C1 segment of cervical spinal cord (tissue), 14 donors: Measurements from ENCODE around the gene PLK2.

ENCODE experiments used
- DNase-seq, 14 donors: peaks; one replicate each; lab custom pipeline; 2025; lab: John Stamatoyannopoulos, UW

Gene PLK2

GRCh38 chr5:58460002-58460731, at the start of gene PLK2:
TSS of gene PLK2 (minus strand) at chr5:58460086. CDS start at chr5:58459959, 127 bp downstream.
- DNase-seq = peak; percentile 62 to 92 (median 88)

DNA sequence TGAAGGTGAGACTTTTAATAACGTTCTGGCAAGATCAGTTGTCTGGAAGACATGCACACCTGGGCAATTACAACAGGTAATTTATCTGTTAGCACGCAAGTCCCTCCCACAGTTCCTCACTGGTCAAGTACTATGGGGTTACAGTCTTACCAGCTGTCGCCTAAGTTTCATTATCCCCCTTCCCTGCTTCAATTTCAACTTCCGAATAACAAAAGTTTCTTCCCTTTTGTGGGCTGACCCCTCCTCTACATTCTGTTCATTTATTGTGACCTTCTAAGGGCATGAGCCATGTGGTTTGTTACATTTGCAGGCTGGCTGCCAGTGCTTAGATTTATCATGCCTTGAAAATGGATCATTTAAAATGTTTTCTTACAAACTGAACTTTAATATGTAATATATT, 47.8 kb upstream of the PLK2 start:
- DNase-seq = no peak

GRCh38 chr5:58505971-58506640, 46.2 kb upstream of the PLK2 start:
- no peak for DNase-seq

- DNase-seq = no peak
These were observed 45.6 kb upstream of the PLK2 start for GRCh38 chr5:58505502-58505901.

DNA sequence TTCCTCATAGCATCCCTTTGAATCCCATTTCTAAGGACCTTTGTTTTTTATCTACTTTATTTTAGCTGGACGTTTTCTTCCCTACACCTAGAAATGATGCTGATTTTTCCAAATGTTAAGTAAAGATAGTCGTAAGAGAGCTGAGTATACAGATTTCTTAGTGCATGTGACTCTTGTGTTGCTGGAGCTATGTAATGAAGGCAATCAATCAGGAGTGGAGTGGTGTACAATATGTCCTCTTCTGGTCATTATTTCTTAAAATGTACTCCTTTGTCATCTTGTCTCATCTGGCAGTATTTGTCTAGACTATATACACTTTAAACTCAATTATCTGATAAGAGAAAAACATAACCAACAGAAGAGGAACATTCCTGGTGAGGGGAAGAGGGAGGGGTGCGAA, 44.9 kb upstream of the PLK2 start:
- DNase-seq = no peak

- no peak for DNase-seq
These were observed 43.6 kb upstream of the PLK2 start for GRCh38 chr5:58503390-58504046.

DNA sequence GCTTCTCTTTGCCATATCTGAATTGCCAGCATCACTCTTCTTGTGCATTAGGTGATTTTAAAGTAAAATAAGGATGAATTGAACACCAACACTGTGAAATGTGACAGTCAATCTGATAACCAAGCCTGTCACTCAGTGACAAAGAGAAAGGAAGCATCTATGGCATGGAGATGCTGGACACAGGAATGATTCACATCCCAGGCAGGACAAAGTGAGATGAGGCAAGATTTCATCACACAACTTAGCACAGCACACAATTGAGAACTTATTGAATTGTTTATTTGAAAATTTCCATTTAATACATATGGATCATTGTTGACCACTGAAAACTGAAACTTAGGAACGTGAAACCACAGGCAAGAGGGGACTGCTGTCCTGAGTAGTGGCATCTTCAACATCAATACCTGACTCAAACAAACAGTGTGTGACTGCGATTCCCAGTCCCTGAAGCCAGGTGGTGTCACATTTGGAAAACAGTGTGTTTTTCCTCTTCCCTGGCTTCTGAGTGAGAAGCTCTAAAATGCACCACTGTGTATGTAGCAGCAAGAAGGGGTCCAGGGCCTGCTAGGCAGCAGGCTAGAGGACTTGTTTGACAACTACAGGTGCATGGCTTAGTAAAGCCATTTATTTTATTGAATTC, 42.0 kb upstream of the PLK2 start:
- no peak for DNase-seq

- no peak for DNase-seq
These were observed 40.1 kb upstream of the PLK2 start for GRCh38 chr5:58499941-58500340.

GRCh38 chr5:58499231-58499630, 39.3 kb upstream of the PLK2 start:
- no peak for DNase-seq

DNA sequence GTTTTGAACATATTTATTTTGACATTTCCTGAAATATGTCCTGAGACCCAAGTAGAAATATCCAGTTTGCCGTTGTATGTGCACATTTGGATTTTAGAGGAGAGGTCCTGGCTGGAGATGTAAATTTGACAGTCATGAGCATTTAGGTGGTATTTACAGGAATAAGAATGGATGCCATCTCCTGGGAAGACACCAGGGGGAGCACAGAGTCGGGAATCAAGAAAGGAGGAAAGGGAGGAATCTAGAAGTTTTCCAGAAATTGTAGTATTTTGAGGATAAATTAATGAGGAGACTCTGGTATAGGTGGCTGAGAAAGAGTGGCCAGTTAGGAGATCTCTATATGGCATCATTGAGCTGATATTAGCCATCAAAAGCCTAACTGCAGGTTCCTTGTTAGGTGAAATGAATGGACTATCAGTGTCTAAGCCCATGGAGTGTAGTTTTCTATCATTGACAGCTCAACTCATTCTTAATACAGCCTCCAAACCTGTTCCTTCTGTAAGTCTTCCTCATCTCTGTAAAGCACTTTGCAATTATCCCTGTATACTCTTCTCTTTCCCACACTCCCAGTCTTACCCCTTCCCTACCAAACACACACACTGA, 38.6 kb upstream of the PLK2 start:
- peak in 2 of 14 donors; percentile 1 to 4 for DNase-seq

- no peak for DNase-seq
These were observed 38.0 kb upstream of the PLK2 start for GRCh38 chr5:58497921-58498320.

GRCh38 chr5:58497386-58497785, 37.5 kb upstream of the PLK2 start:
- no peak for DNase-seq

DNA sequence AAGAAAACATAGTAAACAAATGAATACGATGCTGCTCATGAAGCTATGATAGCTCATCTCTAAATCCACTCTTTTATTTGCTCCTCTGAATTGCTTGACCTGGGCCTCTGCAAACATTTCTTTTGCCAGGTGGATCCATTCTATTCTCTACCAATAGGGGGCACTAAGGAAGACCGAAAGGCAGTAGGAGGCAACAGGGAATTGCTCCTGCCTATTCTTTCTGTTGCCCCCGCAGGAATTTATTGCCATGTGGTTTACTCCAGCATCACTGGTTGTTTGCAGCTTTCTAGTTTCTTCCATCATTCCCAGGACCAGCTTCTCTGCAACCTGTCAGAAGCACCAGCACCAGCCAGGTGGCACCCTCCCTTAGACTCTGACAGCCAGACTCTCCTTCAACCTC, 36.6 kb upstream of the PLK2 start:
- no peak for DNase-seq

DNA sequence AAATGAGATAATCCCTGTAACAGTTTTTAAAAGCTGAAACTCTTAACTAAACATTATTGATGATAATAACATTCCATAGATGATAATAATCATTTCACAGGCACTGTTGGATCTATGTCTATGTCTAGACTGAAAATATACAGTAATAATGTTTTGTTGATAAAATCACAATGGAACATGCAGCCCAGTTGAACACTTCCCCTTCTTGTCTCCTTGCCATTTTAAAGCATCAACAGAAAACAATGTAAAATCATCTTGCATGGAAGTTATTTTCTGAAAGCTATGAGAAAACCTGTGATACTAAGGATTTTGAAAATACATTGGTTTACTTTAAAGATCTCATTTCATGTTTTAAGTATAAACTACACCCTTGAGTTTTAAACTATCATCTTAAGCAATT, 33.3 kb upstream of the PLK2 start:
- no peak for DNase-seq

GRCh38 chr5:58491216-58491892, 31.5 kb upstream of the PLK2 start, which contains the start of gene GAPT:
TSS of gene GAPT (plus strand) at chr5:58491435. CDS start at chr5:58494537, 3,102 bp downstream.
- no peak for DNase-seq

DNA sequence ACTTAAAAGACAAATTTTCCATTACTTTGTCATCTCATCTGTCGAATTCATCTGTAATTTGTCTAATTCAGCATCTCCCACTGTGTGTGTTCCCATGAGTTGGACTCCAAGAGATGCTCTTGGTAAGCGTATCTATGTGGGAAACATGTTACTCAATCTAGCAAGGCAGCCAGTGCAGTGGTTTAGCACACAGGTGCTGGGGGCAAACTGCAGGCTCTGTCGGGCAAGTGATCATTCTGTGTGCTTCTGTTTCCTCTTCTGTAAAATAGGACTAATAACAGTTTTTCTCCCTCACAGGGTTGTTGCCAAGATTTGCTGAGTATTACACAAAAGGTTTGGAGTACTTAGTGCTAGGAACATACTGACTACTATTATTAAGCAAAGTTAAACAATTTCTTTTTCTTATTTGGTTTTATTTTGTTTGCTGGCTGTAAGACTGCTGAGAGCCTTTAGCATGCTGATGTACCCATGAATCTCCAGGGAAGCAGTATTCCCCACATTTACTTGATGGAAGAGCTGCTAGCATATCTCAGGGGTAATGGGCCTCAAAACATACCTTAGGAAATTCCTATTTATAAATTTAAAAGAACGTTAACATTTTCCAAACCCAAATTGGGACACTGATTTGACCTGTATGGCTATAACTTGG, 30.6 kb upstream of the PLK2 start:
- DNase-seq = no peak

- DNase-seq = no peak
These were observed 26.4 kb upstream of the PLK2 start for GRCh38 chr5:58486290-58486689.

DNA sequence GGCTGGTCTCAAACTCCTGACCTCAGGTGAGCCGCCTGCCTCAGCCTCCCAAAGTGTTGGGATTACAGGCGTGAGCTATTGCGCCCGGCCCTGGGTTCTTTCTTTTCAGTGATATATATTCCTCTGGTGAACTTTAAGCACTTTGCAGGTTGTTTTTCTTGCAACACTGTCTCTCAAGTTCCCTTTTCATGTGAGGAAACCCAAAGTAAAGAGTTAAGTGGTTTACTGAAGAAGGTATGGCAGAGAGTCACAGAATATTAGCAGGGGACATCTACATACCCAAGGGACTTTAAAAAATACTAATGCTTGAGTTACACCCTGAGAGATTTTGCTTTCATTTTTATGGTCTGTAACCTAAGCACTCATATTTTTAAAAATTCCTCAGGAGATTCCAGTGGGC, 24.6 kb upstream of the PLK2 start:
- DNase-seq = no peak

DNA sequence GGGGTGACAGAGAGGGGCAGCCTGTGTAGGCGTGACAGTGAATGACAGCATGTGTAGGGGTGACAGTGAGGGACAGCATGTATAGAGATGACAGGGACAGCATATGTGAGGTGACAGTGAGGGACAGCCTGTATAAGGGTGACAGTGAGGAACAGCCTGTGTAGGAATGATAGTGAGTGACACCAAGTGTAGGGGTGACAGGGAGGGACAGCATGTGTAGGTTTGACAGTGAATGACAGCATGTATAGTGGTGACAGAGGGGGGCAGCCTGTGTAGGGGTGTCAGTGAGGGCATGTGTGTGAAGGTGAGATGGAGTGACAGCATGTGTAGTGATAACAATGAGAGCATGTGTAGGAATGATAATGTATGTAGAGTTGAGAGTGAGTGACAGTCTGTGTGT, 22.6 kb upstream of the PLK2 start:
- no peak for DNase-seq

GRCh38 chr5:58481828-58482227, 21.9 kb upstream of the PLK2 start:
- no peak for DNase-seq
